Immature natural killer cell (primary cell): ENCODE data around the gene SFRP5. TPM values are rescaled to one million over a fixed set of nuclear protein-coding genes. Genes with fewer than 3 reads are reported as not detected.

Experiments
- DNase-seq, 3 donors: peaks; one replicate each; pipeline ENCODE4 v3.0.0; 2022; ENCODE audit warnings: mixed read lengths in 1 of 3
- H3K27ac Mint-ChIP-seq, 6 donors: one replicate each; pipeline ENCODE4 v1.8.0; 2020; ENCODE audit warnings: mixed read lengths in 6 of 6, mild to moderate bottlenecking in 5 of 6, inconsistent platforms in 4 of 6, moderate library complexity in 3 of 6
- H3K27me3 Mint-ChIP-seq, 3 donors: one replicate each; pipeline ENCODE4 v1.8.0; 2020 to 2021; ENCODE audit warnings: low read depth in 3 of 3, mild to moderate bottlenecking in 3 of 3, mixed read lengths in 3 of 3, moderate library complexity in 3 of 3, inconsistent platforms in 1 of 3
- H3K36me3 Mint-ChIP-seq, 3 donors: one replicate each; pipeline ENCODE4 v1.8.0; 2020; ENCODE audit warnings: mixed read lengths in 3 of 3, inconsistent platforms in 2 of 3, mild to moderate bottlenecking in 2 of 3
- H3K4me1 Mint-ChIP-seq, 2 donors: one replicate each; pipeline ENCODE4 v1.8.0; 2020; ENCODE audit warnings: inconsistent platforms in 2 of 2, mild to moderate bottlenecking in 2 of 2, mixed read lengths in 2 of 2, moderate library complexity in 1 of 2
- H3K4me3 Mint-ChIP-seq, 5 donors: one replicate each; pipeline ENCODE4 v1.8.0; 2020; ENCODE audit warnings: mild to moderate bottlenecking in 5 of 5, mixed read lengths in 5 of 5, inconsistent platforms in 3 of 5, moderate library complexity in 3 of 5
- H3K9me3 Mint-ChIP-seq, 6 donors: one replicate each; pipeline ENCODE4 v1.8.0; 2020; ENCODE audit warnings: mild to moderate bottlenecking in 6 of 6, mixed read lengths in 6 of 6, inconsistent platforms in 4 of 6, moderate library complexity in 3 of 6
- polyA plus RNA-seq, 3 donors: library from polyadenylated mRNA; unstranded; fragments of 300-500 nt; fragmentation: Illumina TruSeq; gene quantifications; one replicate each; pipeline ENCODE4 v1.2.3, GENCODE V29; 2021

Gene SFRP5
- polyA plus RNA-seq, 3 donors from 2014 or later: not detected

- Mint-ChIP-seq H3K27me3 (peaks cover 3 to 10% (median 10%) of the 10 kb centered on the region in 3 donors), H3K4me3 (no peak overlapping the region), H3K36me3 (peaks cover 10 to 14% (median 11%) of the 10 kb centered on the region in 3 donors), H3K27ac (no peak overlapping the region), H3K4me1 (peaks cover 0 to 1% of the 10 kb centered on the region in 2 donors), H3K9me3 (no peaks in the 10 kb centered on the region)
- no peak for DNase-seq
These were observed 5.5 kb downstream of the SFRP5 start for GRCh38 chr10:97766106-97766810.

- no peak overlapping the region for H3K4me3 Mint-ChIP-seq
- no peak overlapping the region for H3K27ac Mint-ChIP-seq
- DNase-seq: no peak
- H3K4me1 Mint-ChIP-seq: no peaks in the 10 kb centered on the region
- H3K36me3 Mint-ChIP-seq: peaks cover 11 to 17% (median 15%) of the 10 kb centered on the region in 3 donors
- H3K27me3 Mint-ChIP-seq: peaks cover 2 to 9% (median 9%) of the 10 kb centered on the region in 3 donors
- H3K9me3 Mint-ChIP-seq: no peaks in the 10 kb centered on the region
These were observed 6.6 kb downstream of the SFRP5 start for GRCh38 chr10:97765201-97765600.

GRCh38 chr10:97764519-97764931 lies 7.3 kb downstream of the SFRP5 start:
- Mint-ChIP-seq H3K4me1 (no peaks in the 10 kb centered on the region), H3K9me3 (no peaks in the 10 kb centered on the region), H3K27me3 (peaks cover 2 to 6% (median 4%) of the 10 kb centered on the region in 3 donors), H3K4me3 (no peak overlapping the region), H3K36me3 (peaks cover 11 to 17% (median 15%) of the 10 kb centered on the region in 3 donors), H3K27ac (peak overlapping the region in 1 of 6 donors; percentile 5)
- no peak for DNase-seq

- Mint-ChIP-seq H3K9me3 (no peaks in the 10 kb centered on the region), H3K4me3 (no peak overlapping the region), H3K36me3 (peaks cover 11 to 17% (median 15%) of the 10 kb centered on the region in 3 donors), H3K27me3 (peaks cover 2 to 3% (median 2%) of the 10 kb centered on the region in 3 donors), H3K4me1 (no peaks in the 10 kb centered on the region), H3K27ac (no peak overlapping the region)
- no peak for DNase-seq
These were observed 7.9 kb downstream of the SFRP5 start for GRCh38 chr10:97763947-97764346.

DNA sequence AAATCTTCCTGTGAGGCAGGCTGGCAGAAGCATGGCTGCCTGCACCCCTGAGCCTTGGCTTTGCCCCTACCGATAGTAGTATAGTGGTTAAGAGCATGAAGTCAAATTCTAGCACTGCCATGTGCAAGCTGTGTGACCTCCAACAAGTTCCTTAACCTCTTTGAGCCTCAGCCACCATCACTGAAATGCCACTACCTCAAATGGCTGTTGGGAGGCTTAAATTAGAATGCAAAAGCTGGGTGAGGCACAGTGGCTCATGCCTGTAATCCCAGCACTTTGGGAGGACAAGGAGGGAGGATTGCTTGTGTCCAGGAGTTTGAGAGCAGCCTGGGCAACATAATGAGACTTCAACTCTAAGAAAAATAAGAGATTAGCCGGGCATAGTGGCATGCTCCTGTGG lies 8.4 kb downstream of the SFRP5 start:
- Mint-ChIP-seq H3K36me3 (peaks cover 8 to 15% (median 13%) of the 10 kb centered on the region in 3 donors), H3K27ac (no peak overlapping the region), H3K4me1 (no peaks in the 10 kb centered on the region), H3K27me3 (peaks cover 0 to 2% (median 2%) of the 10 kb centered on the region in 3 donors), H3K4me3 (no peak overlapping the region), H3K9me3 (no peaks in the 10 kb centered on the region)
- DNase-seq: no peak

GRCh38 chr10:97762816-97763215 lies 9.0 kb downstream of the SFRP5 start:
- DNase-seq: no peak
- no peak overlapping the region for H3K27ac Mint-ChIP-seq
- no peak overlapping the region for H3K4me3 Mint-ChIP-seq
- H3K9me3 Mint-ChIP-seq: no peaks in the 10 kb centered on the region
- no peaks in the 10 kb centered on the region for H3K4me1 Mint-ChIP-seq
- peaks cover 8 to 13% (median 10%) of the 10 kb centered on the region in 3 donors for H3K36me3 Mint-ChIP-seq
- H3K27me3 Mint-ChIP-seq: peaks cover 0 to 2% (median 2%) of the 10 kb centered on the region in 3 donors

GRCh38 chr10:97762056-97762455 lies 9.7 kb downstream of the SFRP5 start:
- Mint-ChIP-seq H3K27ac (peak overlapping the region in 1 of 6 donors; percentile 48), H3K36me3 (peaks cover 8 to 18% (median 8%) of the 10 kb centered on the region in 3 donors), H3K4me3 (no peak overlapping the region), H3K9me3 (no peaks in the 10 kb centered on the region), H3K27me3 (peaks cover 0 to 2% (median 2%) of the 10 kb centered on the region in 3 donors), H3K4me1 (no peaks in the 10 kb centered on the region)
- DNase-seq: no peak

DNA sequence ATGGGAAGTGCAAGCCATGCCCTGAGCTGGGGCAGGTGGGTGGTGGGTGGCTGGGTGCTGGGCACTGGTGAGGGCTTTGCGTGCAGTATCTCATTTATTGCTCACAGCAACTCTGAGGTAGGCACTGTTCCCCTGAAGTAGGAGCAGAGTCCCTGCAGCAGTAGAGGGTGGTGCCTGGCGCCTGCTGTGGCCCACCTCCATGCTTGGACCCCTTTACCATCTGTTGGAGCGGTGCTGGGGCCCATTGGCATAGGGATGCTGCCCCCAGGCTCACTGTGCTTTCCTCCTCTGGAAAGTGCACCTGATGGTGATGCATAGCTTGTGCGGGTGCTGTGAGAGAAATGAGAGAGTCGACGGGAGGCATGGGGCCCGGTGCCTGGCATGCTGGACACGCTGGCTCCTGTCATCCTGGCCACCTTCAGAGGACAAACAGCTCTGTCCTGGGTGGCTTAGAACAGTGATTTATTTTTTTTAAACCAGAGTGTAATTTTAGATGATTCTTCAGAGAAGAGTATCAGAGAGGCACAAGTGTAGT lies 10.4 kb downstream of the SFRP5 start:
- no peak for DNase-seq
- Mint-ChIP-seq H3K4me1 (no peaks in the 10 kb centered on the region), H3K9me3 (no peaks in the 10 kb centered on the region), H3K36me3 (peaks cover 8 to 24% (median 12%) of the 10 kb centered on the region in 3 donors), H3K4me3 (no peak overlapping the region), H3K27me3 (peaks cover 0 to 2% (median 2%) of the 10 kb centered on the region in 3 donors), H3K27ac (peak overlapping the region in 1 of 6 donors; percentile 48)

GRCh38 chr10:97760461-97761257 lies 11.1 kb downstream of the SFRP5 start:
- H3K27me3 Mint-ChIP-seq: peaks cover 0 to 2% (median 2%) of the 10 kb centered on the region in 3 donors
- H3K27ac Mint-ChIP-seq: no peak overlapping the region
- DNase-seq: no peak

DNA sequence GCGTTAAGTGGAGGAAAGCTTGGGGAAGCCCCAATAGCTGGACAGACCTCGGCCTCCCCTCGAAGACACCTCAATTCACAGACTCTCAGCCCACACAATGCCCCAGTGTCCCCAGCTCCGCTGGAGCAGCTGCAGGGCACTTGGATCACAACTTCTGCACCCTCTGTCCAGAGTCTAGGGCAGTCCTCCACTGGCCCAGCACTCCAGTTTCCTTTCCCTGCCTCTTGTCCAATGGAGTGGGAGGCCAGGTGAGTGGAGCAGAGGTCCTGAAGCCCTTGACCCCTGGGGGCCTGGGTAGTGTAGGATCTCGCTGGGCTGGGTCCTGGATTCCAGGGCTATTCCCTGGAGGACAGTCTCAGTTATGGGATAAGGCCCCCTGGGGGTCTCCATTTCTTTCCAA lies 11.9 kb downstream of the SFRP5 start:
- Mint-ChIP-seq H3K4me1 (no peaks in the 10 kb centered on the region), H3K36me3 (peaks cover 8 to 32% (median 16%) of the 10 kb centered on the region in 3 donors), H3K9me3 (no peaks in the 10 kb centered on the region), H3K27ac (peak overlapping the region in 1 of 6 donors; percentile 71), H3K4me3 (no peak overlapping the region), H3K27me3 (peaks cover 0 to 2% (median 2%) of the 10 kb centered on the region in 3 donors)
- DNase-seq: no peak

More at GRCh38 chr10:97760461-97761257, 11.1 kb downstream of the SFRP5 start:
- Mint-ChIP-seq H3K36me3 (peaks cover 8 to 28% (median 13%) of the 10 kb centered on the region in 3 donors), H3K9me3 (no peaks in the 10 kb centered on the region), H3K4me3 (no peak overlapping the region), H3K4me1 (no peaks in the 10 kb centered on the region)

DNA sequence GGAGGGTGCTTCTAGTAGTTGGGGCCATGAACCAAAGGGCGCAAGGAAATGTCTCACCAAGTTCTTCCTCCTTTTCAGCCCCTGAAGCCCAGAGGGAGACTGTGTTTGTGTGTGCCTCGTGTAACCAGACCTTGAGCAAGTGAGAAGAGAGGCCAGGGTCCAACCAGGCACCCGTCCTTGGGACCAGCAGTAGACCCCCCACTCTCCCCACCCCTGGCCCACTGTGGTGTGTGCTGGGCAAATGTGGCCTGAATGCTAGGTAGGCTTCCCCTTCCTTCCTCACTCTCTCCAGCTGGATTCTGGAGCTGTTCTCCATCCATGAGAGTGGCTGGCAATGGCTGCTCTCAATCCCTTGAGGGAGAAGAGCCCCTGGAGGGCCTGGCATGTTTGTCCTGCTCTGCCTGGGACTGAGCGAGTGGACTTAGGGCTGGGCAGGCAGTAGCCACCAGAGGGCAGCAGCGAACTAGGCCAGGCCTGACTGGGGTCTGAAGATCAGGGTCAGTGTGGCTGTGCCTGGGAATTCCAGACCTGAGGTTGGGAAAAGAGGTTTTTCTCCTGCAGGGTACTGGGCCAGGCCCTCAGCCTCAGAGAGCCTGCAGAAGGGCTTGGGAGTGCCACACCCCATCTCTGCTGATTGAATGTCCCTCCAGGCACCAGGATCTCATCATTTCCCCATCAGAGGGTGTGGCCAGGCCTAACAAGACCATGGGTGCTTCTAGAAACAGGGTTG lies 12.5 kb downstream of the SFRP5 start:
- Mint-ChIP-seq H3K4me3 (no peak overlapping the region), H3K4me1 (no peaks in the 10 kb centered on the region), H3K36me3 (peaks cover 10 to 33% (median 21%) of the 10 kb centered on the region in 3 donors), H3K27me3 (peaks cover 0 to 2% (median 0%) of the 10 kb centered on the region in 3 donors), H3K27ac (peak overlapping the region in 2 of 6 donors; percentile 12 to 71), H3K9me3 (no peaks in the 10 kb centered on the region)
- DNase-seq: peak; percentile 36 to 46 (median 39)

DNA sequence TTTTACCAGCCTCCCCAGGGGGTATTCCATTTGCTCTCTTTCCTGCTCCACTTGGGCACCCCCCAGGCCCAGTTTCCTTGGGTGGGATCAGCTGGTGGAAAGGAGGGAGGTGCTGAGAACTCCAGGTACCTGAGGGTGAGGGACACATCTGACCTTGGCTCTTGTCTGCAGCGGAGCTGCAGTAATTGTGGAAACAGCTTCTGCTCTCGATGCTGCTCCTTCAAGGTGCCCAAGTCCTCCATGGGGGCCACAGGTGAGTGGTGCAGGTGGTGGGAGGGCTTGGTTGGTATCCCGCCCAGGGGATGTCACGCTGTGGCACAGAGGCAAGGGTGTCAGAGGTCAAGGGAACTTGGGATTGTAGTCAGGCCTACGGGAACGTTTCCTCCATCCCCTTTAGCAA lies 14.3 kb downstream of the SFRP5 start:
- peaks cover 8 to 39% (median 26%) of the 10 kb centered on the region in 3 donors for H3K36me3 Mint-ChIP-seq

GRCh38 chr10:97755718-97756117 lies 16.1 kb downstream of the SFRP5 start:
- H3K9me3 Mint-ChIP-seq: no peaks in the 10 kb centered on the region
- peaks cover 12 to 43% (median 22%) of the 10 kb centered on the region in 3 donors for H3K36me3 Mint-ChIP-seq

More for the DNA sequence above, 14.3 kb downstream of the SFRP5 start:
- no peak for DNase-seq
- Mint-ChIP-seq H3K27me3 (no peaks in the 10 kb centered on the region), H3K4me3 (no peak overlapping the region), H3K4me1 (no peaks in the 10 kb centered on the region), H3K9me3 (no peaks in the 10 kb centered on the region), H3K27ac (no peak overlapping the region)

More at GRCh38 chr10:97755718-97756117, 16.1 kb downstream of the SFRP5 start:
- H3K4me3 Mint-ChIP-seq: no peak overlapping the region
- H3K27ac Mint-ChIP-seq: no peak overlapping the region
- H3K27me3 Mint-ChIP-seq: peaks cover 0 to 3% (median 0%) of the 10 kb centered on the region in 3 donors
- no peaks in the 10 kb centered on the region for H3K4me1 Mint-ChIP-seq
- no peak for DNase-seq
